DMS 273 treated with DMSO at 0.1 percent for 48 hours (cell line): Measurements from ENCODE around the gene ZNF516.

Source experiments
- DNase-seq: peaks from one replicate; lab custom pipeline; 2025; lab: John Stamatoyannopoulos, UW

The ZNF516 gene

DNA sequence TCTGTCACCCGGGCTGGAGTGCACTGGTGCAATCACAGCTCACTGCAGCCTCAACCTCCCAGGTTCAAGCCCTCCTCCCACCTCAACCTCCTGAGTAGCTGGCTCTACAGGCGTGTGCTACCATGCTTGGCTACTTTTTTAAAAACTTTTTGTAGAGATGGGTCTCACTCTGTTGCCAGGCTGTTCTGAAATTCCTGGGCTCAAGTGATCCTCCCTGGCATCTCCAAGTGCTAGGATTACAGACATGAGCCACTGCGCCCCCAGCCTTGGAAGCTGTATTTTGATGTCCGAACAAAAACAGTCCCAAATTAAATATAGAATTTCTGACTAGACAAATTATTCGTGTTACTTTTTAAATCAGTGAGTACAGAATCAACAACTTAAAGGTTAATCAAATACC lies 97.4 kb downstream of the ZNF516 start:
- DNase-seq, result no peak

DNA sequence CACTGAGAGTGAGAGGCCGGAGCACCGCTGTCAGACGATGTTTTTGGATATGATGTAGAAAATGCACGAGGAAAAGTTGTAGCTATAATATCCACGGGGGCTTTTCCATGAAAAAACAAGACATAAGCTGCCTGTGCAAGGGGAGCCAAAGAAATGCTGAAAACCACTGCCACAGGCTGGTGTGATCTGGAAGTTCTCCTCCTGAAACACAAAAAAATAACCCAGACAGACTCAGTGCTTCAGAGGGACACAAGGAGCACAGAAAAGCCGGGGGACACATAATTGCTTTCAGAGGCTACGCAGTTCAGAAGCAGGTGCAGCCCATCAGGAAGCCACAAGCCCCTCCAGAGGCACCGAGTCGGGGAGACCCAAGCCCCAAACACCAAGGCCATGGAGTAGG lies 98.2 kb downstream of the ZNF516 start:
- DNase-seq, result no peak

DNA sequence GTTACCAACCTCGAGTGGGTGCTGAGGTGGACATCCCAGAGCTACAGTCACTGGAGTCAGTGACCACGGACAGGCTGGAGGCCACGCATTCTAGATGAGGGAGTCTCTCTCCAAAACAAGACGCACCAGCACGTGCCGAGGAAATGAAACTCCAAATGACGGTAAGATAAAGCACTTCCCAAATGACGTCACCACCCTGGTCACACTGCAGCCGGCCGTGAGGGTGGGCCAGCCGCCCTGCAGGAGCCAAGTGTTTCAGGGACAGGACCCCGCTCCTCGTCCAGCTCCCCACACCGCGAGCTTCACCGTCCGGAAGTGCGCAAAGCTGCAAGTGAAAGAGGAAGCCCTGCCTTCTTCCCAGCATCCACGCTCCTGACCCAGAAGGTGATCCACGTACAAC lies 99.4 kb downstream of the ZNF516 start:
- no peak for DNase-seq

DNA sequence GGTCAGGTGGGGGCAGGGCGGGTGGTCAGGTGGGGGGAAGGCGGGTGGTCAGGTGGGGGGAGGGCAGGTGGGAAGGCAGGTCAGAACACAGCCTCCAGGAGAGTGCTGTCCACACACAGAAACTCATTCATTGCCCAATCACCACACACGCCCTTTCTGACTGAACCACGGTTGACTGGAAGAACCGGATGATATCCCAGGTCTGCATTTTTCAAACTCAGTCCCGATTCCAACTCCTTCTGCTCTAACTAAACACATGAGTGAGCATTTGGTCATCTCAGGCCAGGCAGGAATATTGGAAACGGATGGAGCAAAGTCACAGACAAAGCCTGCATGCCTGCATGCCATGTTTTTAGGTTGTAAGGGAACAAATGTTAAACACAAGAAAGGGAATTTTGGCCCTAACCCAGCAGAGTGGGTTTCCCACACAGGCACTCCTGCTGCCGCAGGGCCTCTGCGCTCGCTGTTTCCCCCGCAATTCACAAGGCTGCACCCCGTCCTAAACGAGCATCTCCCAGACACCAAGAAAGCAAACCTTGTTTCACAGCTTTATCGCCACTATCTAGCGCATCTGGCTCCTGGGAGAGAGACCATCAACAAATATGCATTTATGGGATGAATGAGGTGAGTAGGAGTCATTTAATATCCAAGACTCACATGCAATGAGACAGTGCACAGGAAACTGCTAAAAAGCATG lies 100.1 kb downstream of the ZNF516 start:
- no peak for DNase-seq

DNA sequence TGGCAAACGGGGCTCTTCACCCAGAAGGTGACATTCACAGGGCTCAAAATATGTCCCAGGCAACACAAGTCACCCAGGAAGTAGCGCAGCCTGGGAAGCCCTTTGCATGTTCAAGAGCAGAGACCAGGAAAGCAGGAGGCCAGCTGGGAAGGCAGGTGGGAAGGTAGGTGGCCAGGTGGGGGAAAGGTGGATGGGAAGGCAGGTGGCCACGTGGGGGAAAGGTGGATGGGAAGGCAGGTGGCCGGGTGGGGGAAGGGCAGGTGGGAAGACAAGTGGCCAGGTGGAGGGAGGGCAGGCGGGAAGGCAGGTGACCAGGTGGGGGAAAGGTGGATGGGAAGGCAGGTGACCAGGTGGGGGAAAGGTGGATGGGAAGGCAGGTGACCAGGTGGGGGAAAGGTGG lies 102.7 kb downstream of the ZNF516 start:
- DNase-seq, result no peak

DNA sequence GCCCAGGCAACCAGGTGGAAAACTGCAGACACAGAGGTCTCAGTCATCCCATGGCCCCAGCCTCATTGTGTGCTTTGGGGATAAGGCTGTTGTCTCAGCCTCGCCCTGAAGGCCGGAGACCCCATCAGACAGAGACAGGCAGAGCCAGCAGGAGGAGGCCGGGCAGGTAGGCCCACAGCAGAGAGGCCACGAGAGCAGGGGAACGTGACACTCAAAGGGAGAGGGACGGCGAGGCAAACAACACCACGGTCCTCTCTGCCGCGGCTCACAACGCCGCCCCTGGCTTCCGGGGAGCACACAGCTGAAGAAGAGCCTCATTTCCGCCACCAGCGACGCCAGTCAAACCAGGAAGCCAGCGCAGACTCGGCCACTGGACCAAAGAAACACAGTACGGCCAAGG lies 103.3 kb downstream of the ZNF516 start:
- DNase-seq, result no peak

DNA sequence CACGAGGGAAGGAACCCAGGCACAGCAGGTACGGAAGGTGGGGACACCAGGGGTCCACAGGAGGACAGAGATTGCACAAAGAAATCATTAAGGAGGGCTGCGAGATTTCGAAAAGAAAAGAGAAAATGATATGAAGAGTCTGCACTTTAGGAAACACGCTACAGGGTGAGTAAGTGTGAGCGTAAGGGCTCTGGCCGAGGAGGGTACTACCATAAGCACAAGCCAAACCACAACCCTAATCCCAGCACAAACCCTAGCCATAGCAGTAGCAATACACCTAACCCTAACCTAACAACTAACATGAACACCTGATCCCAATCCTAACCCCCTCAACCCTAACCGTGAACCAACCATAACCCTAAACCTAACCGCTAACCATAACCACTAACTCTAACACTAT lies 104.0 kb downstream of the ZNF516 start:
- DNase-seq, result no peak

DNA sequence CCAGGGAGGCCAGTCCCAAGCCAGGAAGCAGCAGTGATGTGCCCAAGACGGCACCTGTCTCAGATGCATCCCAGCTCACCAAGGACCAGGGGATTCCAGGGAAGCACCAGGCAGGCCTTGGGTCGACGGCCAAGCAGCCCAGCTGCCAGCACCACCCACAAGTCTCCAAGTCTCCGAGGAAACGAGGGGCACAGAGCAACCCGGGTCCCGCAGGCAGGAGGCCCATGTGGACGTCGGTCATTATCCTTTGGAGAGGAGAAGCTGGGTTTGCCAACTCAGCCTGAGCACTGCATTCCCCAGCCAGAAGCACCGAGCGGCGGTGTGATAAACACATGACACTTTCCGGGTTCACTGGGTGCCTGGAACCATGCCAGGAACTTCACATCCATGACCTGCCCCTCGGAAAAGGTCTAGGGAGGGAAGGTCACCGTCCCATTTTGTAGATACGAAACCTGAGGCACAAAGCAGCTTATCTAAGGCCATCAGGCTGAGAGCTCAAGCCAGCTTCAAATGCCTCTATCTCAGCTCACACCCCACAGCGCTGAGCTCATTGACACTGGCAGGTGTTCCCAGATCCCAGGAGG lies 104.5 kb downstream of the ZNF516 start:
- no peak for DNase-seq

DNA sequence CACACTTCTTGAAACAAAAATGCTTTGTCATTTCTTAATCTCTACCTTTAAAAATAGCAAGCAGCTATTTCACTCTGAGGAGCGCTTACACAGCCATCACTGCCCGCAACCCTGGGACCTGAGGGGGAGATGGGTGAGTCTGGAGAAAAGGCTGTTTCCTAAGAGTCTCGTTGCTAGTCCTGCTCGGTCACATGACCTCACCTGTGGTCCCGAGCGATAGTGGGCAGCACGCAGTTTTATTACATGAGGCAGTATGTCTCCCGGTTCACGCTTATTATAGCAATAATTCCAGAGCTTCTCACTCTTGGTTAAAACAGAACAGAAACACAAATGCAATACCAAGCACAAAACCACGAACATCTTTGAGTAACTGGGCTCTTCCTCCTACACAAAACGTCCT lies 105.3 kb downstream of the ZNF516 start:
- DNase-seq, result no peak

DNA sequence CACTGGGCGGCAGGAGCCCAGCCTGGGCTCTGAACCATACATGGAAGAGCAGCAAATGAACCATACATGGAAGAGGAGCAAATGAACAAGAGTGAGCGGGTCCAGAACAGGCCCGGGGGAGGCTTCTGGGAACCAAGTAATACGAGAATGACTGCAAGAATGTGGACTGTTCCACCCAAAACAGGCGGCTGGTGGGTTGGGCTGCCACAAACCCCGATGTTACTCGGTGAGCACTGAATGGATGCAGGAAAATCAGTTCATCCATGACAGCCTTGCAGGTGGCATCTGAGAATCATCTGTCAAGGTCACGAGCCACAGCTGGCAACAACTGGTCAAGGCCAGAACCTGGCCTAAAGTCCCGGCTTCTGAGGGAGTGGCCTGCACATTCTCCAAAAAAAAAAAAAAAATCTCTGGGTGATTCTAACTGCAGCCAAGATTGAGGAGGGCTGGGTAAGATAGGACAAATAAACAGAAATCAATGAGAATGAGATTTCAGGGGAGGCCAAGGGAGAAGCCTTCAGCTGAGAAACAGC lies 106.1 kb downstream of the ZNF516 start:
- no peak for DNase-seq

DNA sequence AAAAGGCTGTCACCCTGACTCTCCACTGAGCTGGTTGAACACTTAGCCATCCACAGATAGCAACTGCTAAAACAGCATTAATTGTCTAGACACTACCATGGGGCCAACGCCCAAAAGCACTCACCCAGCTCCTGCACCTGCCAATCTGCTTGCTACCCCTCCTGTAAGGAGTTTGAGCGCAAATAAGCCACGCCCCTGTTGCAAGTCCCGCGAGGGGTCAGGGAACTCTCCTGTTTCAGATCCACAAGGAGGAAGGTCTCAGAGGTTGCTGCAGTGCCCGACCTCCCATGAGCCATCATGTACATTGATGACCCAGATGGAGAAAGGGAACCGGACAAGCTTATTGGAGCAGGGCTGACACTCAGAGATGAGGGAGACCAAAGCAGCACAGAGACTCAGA lies 106.8 kb downstream of the ZNF516 start:
- DNase-seq, result no peak

DNA sequence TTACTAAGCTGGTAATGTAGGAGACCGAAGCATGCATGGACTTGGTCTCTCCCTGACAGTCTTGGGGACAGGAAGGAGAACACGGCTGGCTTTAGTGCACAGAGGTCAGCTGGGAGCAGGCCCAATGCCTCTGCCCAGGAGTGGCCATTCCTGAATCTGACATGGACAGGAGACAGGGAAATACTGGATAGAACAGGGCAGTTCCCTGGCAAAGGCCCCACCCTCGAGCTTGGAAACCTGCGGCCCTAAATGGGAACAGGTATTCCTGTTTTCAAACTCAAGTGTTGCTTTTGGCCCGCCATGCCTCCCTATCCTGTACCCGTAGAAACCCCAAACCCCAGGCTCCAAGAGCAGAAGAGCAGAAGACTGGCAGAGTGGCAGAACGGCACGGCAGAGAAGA lies 107.4 kb downstream of the ZNF516 start:
- DNase-seq, result no peak

DNA sequence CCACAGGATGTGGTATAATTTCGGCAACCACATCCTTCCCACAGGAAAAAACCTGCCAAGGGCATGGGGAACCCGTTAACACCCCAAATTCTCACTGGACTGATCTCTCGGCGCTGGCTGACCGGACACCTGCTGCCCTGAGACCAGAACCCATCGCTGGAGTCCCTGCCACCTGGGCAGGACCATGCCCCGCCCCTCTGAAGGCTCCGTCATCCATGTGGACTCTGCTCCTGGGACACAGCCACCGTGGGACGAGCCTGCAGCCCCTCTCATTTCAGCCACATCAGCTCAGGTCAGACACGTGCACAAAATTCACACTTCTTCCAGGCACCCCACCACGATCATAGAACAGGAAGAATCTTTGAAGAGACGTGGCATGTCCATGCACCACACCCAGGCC lies 108.2 kb downstream of the ZNF516 start:
- no peak for DNase-seq

DNA sequence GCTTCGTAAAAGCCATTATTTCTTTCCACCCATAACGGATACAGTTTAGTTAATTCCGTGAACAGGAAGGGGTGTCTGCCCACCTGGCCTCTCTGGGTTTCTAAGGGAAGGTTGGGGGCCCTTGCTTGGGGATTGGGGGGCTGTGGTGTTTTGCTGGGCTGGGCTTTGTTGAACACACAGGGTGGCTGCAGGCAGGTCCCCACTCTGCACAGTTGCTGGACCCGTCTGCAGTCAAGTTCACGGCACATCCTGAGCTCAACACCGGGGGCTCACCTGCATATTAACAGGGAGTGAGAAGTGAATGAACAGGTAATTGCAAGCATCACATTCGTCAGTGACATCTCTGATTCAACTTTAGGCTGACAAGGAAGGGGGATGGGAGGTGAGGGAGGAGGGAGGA lies 109.0 kb downstream of the ZNF516 start:
- no peak for DNase-seq

DNA sequence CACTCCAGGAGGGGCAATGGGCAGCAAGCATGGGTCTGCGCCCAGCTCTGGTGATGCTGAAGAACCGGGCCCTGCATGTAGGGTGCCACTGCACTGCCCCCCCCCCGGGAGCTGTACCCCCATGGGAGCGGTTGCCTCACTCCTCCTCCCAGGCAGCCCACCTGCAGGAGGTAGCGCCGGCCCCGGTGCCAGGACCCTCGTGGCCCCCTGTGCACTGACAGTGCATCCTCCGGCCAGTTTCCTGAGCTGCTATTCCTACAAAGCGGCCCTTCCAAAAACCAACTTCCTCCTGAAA lies 109.4 kb downstream of the ZNF516 start:
- DNase-seq, result no peak

DNA sequence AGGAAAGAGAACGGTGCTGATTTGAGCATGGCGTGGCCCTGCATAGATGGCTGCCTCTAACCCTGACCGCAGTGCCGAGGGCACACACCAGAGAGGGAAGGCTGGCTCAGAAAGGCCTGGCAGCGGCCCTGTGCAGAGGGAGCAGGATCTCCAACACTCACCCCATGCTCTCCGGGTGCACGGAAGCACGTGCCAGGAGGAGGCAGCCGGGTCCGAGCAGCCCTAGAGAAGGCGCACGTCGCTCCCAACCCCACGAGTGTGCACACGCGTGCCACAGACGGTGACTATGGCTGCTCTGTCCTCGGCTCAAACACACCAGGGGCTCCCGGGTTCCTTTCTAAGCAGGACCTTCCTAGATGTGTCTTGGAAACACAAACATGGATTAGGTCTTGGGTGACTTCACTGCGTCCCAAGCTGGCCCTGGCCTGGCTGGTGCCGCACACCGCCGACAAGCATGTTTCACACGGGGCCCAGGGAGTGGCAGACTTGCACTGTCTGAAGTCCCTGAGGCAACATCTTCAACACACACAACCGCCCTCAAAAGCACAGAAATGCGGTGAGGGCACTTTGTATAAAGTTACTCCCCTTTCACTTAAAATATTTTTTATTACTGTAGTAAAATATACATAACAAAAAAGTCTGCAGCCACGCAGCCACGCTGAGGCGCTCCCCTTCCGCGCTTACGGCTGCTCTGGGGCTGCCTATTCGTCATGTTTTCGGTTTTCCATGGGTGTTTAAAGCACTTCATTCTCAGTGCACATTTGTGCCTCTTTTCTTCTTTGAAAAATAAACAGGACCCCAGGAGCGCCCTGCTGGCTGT lies 110.0 kb downstream of the ZNF516 start:
- no peak for DNase-seq

DNA sequence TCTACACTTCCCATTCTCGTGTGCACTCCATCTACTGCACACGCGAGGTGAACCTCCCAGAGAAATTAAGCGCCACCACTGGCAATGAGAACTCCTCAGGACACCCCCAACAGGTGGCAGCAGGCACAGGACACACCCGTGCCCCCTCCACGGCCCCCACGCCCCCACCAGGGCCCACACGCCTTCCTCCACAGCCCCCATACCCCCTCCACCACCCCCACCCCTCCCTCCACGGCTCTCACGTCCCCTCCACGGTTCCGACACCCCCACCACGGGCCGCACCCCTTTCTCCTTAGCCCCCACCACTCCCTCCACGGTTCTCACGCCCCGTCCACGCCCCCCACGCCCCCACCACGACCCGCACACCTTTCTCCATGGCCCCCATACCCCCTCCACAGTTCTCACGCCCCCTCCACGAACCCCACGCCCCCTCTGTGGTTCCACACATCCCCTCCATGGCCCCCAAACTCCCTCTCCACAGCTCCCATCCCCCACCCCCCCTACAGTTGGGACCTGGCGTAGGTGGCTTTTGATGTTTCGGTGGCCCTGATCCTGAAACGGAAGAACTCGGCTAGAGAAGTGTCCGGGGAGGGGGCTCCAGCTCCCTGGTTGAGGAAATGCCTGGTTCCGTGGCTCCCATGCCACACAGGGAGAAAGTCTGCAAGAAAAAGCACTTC lies 110.8 kb downstream of the ZNF516 start:
- DNase-seq, result no peak

DNA sequence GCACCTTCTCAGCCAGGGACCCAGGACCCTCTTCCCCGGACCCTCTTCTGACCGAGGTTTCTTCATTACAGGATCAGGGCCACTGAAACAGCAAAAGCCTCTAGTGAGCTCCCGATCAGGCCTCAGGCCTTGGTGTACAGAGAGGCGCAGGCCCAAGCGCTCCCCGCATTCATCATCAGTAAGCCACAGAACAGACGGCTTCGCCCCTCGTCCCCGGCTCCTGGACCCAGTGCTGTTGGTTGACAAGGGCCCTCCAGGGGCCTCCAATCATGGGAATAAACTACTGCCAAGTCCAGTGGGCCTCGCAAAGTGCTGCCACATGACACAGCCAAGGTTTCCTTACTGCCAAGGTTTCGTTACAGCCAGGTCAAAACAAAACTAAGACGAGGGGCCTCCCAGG lies 111.4 kb downstream of the ZNF516 start:
- DNase-seq, result no peak

DNA sequence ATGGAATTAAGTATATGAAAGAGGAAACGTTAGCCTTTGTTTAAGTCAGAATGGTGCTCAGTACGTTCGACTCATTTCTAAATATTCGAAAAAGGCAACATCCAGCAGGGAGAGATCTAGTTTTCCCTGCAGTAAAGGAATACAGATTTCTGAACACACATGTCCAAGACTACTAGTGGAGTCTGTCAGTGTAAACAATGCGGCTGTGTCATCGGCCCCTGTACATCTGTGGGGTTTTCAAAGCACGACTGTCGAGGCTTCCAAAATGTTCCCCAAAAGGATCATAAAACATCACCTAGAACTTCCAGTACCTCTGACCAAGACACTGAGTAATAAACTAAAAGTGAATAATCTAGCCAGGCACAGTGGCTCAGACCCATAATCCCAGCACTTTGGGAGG lies 112.8 kb downstream of the ZNF516 start:
- no peak for DNase-seq

DNA sequence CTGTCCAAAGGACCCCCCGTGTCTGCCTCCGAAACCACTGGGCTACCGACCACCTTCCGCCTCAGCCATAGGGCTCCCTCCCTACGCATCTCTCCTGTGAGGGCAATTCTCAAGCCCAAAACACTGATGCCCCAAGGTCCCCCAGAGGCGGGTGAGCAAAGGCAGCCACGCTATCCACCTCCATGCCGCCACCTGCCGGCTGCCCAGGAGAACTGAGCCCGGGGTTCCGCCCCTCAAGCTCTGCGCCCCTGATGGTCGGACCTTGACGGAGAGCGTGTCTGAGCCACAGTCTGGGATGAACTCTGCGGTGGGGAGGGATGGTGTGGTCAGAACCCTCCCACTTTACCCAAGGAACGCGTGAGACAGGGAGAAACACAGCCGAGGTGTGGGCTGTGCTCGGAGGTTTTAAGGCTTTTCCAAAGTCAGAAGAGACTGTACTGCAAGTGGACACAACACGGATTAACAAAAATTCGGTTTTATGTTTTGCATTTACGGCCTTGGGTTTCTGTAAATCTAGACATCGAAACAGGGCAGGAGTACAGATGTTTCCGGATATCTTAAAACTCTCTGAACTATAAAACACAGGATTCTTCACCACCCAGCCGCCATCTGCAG lies 114.1 kb downstream of the ZNF516 start:
- no peak for DNase-seq

DNA sequence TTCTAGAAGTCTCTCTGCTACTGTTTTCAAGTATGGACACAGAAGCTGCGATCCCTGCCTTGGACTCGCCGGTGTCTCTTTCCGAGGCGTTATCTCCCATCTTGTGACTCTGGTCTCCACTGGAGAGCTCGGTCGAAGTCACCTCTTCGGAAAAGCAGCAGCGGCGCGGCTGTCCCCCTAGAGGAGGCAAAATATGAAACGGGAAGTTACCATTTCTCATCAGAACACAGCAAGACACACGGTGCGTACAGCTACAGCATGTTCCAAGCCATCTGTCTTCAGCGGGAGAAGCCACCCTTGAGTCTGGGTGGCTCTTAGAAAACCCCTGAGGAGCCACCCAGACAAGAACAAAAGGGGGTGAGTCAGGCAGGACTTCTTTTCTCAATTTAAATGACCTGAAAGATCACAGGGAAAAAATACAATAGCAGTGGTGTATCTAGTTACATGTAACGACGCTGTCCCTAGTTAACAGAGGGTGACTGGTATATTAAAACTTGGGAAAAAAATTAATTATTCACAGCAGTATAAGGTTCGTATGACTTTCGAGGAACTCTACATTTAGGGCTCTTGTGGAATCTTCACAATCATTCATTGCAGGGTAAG lies 114.8 kb downstream of the ZNF516 start:
- DNase-seq, result no peak
